DND-41 (cell line): Measurements from ENCODE around the gene SUMO3.

Experiments used
- ATAC-seq: fragments of 200-7000 bp; cut with Tn5 transposase; 3 replicates; pipeline ENCODE4 v1.9.1; 2021; ENCODE audit warnings: low read depth; ENCODE audit not compliant: insufficient read depth
- DNase-seq: peaks from one replicate; pipeline ENCODE4 v3.0.0-alpha.2; 2020
- H2AFZ ChIP-seq: 2 replicates; pipeline ENCODE4 v1.6.0; 2012; ENCODE audit warnings: low read depth, low read length
- H3K27ac ChIP-seq: 2 replicates; pipeline ENCODE4 v1.5.1; 2012; ENCODE audit warnings: low read length, inconsistent platforms
- H3K27me3 ChIP-seq: fragments of 200-600 bp; sonication (generic); 2 replicates; pipeline ENCODE4 v1.6.0; 2012; ENCODE audit warnings: low read length, mild to moderate bottlenecking, inconsistent platforms; ENCODE audit not compliant: insufficient read depth, poor library complexity
- H3K36me3 ChIP-seq: 2 replicates; pipeline ENCODE4 v1.5.1; 2012; ENCODE audit warnings: low read length, inconsistent platforms; ENCODE audit not compliant: insufficient read depth
- H3K4me1 ChIP-seq: 2 replicates; pipeline ENCODE4 v1.5.1; 2012; ENCODE audit warnings: mild to moderate bottlenecking, low read length; ENCODE audit not compliant: insufficient read depth
- H3K4me2 ChIP-seq: 2 replicates; pipeline ENCODE4 v1.6.0; 2012; ENCODE audit warnings: mild to moderate bottlenecking, moderate library complexity, low read length, inconsistent platforms; ENCODE audit not compliant: insufficient read depth
- H3K4me3 ChIP-seq, 2 experiments: fragments of 200-600 bp in 1 of 2; shearing (Covaris generic) in 1 of 2; 2 replicates each; pipeline ENCODE4 v1.5.1; 2012 to 2016; ENCODE audit warnings: inconsistent platforms in 2 of 2, low read length in 2 of 2, mild to moderate bottlenecking in 2 of 2, low read depth in 1 of 2, moderate library complexity in 1 of 2
- H3K79me2 ChIP-seq: 2 replicates; pipeline ENCODE4 v1.6.0; 2012; ENCODE audit warnings: low read length, inconsistent platforms; ENCODE audit not compliant: insufficient read depth
- H3K9ac ChIP-seq: 2 replicates; pipeline ENCODE4 v1.6.0; 2012; ENCODE audit warnings: low read depth, mild to moderate bottlenecking, inconsistent platforms, low read length, moderate library complexity
- H3K9me3 ChIP-seq: 2 replicates; pipeline ENCODE4 v1.5.1; 2012; ENCODE audit warnings: low read length, moderate library complexity, mild to moderate bottlenecking, inconsistent platforms; ENCODE audit not compliant: insufficient read depth, severe bottlenecking
- H4K20me1 ChIP-seq: 2 replicates; pipeline ENCODE4 v1.6.0; 2012; ENCODE audit warnings: low read length; ENCODE audit not compliant: insufficient read depth
- CTCF ChIP-seq: IDR thresholded peaks from 2 replicates; pipeline ENCODE4 v1.5.1; 2012; ENCODE audit warnings: borderline replicate concordance, low read length, moderate library complexity, mild to moderate bottlenecking; ENCODE audit not compliant: poor library complexity, severe bottlenecking; ENCODE audit errors: extremely low read depth
- EZH2 ChIP-seq: IDR thresholded peaks from 3 replicates; pipeline ENCODE4 v1.6.1; 2012; ENCODE audit warnings: borderline replicate concordance, low read depth, mild to moderate bottlenecking, moderate library complexity, low read length, inconsistent platforms; ENCODE audit not compliant: severe bottlenecking

The SUMO3 gene

GRCh38 chr21:44846224-44846484, 28.3 kb upstream of the SUMO3 start:
- Histone ChIP-seq H4K20me1 (peaks cover 6% of the 10 kb centered on the region; the same call in 1 of the 2 replicates), H3K4me3 (no peak overlapping the region), H3K4me2 (no peak overlapping the region), H3K27ac (no peak overlapping the region), H3K36me3 (peaks cover 26% of the 10 kb centered on the region), H2AFZ (no peak overlapping the region), H3K79me2 (no peaks in the 10 kb centered on the region), H3K9ac (no peak overlapping the region), H3K27me3 (no peaks in the 10 kb centered on the region), H3K4me1 (no peaks in the 10 kb centered on the region), H3K9me3 (no peaks in the 10 kb centered on the region)
- TF ChIP-seq CTCF (no peak), EZH2 (no peak)
- ATAC-seq (no peak), DNase-seq (no peak)

- Histone ChIP-seq H3K9ac (no peak overlapping the region), H4K20me1 (peaks cover 6% of the 10 kb centered on the region; the same call in 1 of the 2 replicates), H3K9me3 (no peaks in the 10 kb centered on the region), H3K79me2 (no peaks in the 10 kb centered on the region), H3K27me3 (no peaks in the 10 kb centered on the region), H3K36me3 (peaks cover 21% of the 10 kb centered on the region), H3K27ac (no peak overlapping the region), H3K4me2 (no peak overlapping the region), H2AFZ (no peak overlapping the region), H3K4me3 (no peak overlapping the region), H3K4me1 (no peaks in the 10 kb centered on the region)
- peak; percentile 30; the same call in 1 of the 3 replicates for ATAC-seq
- DNase-seq = no peak
- TF ChIP-seq CTCF (peak; percentile 17), EZH2 (no peak)
Measured at GRCh38 chr21:44845418-44846223, 27.8 kb upstream of the SUMO3 start.

- ATAC-seq (no peak), DNase-seq (no peak)
- Histone ChIP-seq H3K4me1 (no peaks in the 10 kb centered on the region), H3K27me3 (no peaks in the 10 kb centered on the region), H3K36me3 (peaks cover 7% of the 10 kb centered on the region), H2AFZ (no peak overlapping the region), H3K79me2 (no peaks in the 10 kb centered on the region), H3K27ac (no peak overlapping the region), H3K4me3 (no peak overlapping the region), H3K9me3 (no peaks in the 10 kb centered on the region), H3K9ac (no peak overlapping the region), H4K20me1 (peaks cover 5% of the 10 kb centered on the region; the same call in 1 of the 2 replicates), H3K4me2 (no peak overlapping the region)
- TF ChIP-seq EZH2 (no peak), CTCF (no peak)
Measured at GRCh38 chr21:44844256-44844655, 26.4 kb upstream of the SUMO3 start.
